Posterior cingulate gyrus (tissue), 11 donors: Measurements from ENCODE around the gene PRRC2C.
A peak's percentile ranks its signal among the peaks of the same experiment; 100 is the strongest.
"Not testable (repeated sequence)": the region's sequence is repeated elsewhere in the genome, so short reads cannot be mapped to it uniquely, and the experiment has no call there.

Experiments
- DNase-seq, 10 donors: peaks; one replicate each; pipeline versions ENCODE4 v3.0.0 to v3.0.0-alpha.2; 2020 to 2021; ENCODE audit warnings: mixed read lengths in 3 of 10
- intact Hi-C: fragments of 100-400 bp; cut with DNase I; formaldehyde crosslinking; loops from one replicate; pipeline ENCODE4 v1.15.1; 2023

PRRC2C gene

GRCh38 chr1:171581226-171581625 lies 95.9 kb downstream of the PRRC2C start:
- no peak for DNase-seq
- intact Hi-C loops, result no loop called here

- DNase-seq, result no peak
- intact Hi-C loops, result no loop called here
Observed at GRCh38 chr1:171581766-171582165, 96.4 kb downstream of the PRRC2C start.

DNA sequence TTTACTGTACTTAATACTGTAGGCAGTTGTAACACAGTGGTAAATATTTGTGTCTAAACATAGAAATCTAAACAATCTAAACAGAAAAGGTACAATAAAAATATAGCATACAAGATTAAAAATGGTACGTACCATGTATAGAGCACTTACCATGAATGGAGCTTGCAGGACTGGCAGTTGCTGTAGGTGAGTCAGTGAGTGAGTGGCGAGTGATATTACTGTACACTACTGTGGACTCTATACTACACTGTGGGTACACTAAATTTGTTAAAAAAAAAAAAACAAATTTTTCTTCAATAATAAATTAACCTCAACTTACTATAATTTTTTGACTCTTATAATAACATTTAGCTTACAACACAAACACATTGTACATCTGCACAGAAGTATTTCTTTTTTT lies 97.3 kb downstream of the PRRC2C start:
- DNase-seq, result no peak
- intact Hi-C loops, result no loop called here

DNA sequence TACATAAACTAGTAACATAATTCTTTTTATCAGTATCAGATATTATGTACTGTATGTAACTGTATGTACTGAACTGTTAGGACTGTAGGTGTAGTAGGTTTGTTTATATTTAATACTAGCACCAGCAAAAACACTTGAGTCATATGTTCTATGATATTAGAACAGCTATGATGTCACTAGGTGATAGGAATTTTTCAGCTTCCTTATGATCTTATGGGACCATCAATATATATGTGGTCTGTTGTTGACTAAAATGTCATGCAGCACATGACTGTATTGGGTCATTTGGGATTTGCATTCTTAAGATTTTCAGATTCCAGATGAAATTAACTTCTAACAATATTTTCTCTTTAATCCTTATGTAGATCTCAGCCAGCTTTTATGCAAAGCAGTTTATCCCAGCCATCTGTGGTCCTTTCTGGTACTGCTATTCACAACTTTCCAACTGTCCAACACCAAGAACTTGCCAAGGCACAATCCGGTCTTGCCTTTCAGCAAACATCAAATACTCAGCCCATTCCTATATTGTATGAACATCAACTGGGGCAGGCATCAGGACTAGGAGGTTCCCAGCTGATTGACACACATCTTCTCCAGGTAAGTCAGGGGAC lies 98.4 kb downstream of the PRRC2C start:
- DNase-seq, result peak in 1 of 10 donors; percentile 22
- intact Hi-C loops, result no loop called here

DNA sequence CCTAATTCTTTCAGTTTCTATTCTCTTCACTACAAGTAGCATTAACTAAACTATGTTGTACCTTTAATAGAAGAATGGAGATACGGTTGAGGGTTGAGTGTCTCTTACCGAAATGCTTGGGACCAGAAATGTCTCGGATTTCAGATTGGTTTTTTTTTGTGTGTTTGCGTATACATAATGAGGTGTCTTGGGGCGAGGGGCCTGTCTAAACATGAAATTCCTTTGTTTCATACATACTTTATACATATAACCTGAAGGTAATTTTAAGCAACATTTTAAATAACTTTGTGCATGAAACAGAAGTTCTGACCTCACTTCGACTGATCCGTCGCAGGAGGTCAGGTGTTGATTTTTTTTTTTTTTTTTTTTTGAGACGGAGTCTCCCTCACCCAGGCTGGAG lies 100.4 kb downstream of the PRRC2C start:
- DNase-seq, result no peak
- intact Hi-C loops, result no loop called here

- intact Hi-C loops, result no loop called here
- DNase-seq, result peak in 1 of 10 donors; percentile 80
Observed at GRCh38 chr1:171588230-171588629, 102.9 kb downstream of the PRRC2C start.

GRCh38 chr1:171590022-171590421 lies 104.7 kb downstream of the PRRC2C start:
- intact Hi-C loops, result no loop called here
- DNase-seq, result no peak

DNA sequence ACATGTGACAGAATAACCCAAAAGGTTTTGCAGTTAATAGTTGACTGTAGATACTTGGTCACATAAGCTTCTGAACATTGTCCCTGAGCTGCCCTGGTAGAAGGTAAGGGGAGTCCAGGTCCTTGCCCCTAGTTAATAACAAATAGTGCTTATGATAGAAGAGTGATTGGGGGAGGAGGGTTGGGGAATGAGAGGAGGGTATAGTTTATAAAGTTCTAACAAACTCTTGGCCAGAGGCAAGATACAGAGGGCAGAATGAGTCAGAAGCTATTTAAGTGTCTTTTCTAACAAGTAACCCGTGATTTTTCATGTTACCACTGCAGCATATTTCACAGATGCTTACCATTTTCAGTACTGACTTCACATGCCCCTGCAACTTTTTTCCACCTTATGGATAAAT lies 110.0 kb downstream of the PRRC2C start:
- no peak for DNase-seq
- intact Hi-C loops, result no loop called here

GRCh38 chr1:171596119-171596518 lies 110.8 kb downstream of the PRRC2C start:
- DNase-seq, result no peak
- intact Hi-C loops, result no loop called here

- intact Hi-C loops, result no loop called here
- no peak for DNase-seq
Observed at GRCh38 chr1:171596705-171597104, 111.4 kb downstream of the PRRC2C start.

DNA sequence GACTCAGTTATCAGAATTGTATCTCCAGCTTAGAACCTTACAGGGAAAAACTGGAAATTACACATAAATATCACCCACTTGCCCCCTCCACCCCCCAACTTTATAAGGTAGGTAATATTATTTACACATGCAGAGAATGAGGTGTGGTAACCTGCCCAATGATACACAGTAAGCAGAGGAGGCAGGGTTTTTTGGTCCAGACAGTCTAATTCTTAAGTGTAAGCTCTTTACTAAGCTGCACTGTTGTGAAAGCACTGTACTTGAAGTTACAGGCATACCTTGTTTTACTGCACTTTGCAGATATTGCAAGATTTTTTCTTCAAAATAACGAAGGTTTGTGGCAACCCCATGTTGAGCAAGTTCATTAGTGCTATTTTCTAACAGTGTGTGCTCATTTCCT lies 111.9 kb downstream of the PRRC2C start:
- intact Hi-C loops, result no loop called here
- DNase-seq, result no peak

DNA sequence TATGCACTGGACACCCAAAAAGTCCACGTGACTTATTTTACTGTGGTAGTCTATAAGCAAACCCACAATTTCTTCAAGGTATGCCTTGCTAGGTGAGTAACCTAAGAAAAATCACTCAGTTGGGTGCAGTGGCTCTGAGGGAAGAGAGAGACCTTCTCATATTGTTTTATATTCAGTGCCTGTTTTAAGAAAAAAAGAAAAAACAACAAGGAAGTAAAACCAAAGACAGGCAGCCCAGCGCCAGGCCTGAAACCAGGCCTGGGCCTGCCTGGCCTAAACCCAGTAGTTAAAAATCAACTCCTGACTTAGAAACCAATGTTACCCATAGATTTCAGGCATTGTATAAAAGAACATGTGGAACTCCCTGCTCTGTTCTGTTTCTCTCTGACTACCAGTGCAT lies 115.0 kb downstream of the PRRC2C start:
- intact Hi-C loops, DNase-seq: not testable (repeated sequence)

DNA sequence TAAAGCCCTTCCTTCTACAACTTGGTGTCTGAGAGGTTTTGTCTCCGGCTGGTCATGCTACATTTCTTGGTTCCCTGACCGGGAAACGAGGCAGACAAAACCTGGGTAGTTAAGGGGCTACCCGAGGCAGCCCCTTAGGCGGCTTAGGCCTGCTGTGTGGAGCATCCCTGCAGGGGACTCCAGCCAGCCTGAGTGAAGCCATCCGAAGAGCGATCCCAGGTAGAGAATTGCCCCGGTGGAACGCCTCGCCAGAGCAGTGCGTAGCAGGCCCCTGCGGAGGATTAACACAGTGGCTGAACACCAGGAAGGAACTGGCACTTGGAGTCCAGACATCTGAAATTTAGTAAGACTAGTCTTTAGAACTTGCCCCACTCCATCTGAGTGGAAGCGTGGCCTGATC lies 115.5 kb downstream of the PRRC2C start:
- peak in 1 of 10 donors; percentile 73 for DNase-seq
- intact Hi-C loops, result no loop called here

DNA sequence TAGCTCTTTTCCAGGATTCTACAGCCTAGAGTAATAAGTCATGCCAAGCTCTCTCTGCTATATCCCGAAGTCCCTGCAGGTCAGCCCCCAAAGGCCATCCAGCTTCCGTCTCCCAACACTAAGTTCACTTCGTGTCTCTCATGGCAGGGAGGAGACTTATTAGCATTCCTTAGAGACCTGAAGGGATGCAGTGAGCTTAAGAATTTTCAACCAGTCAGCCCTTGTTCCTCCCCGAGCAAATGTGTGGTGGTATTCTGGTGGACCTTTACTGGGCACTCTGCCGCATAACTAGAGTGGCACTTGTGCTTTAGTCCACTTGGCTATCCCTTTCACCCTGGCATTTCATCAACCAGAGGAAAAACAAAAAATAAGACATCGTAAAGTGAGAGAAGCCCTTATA lies 117.7 kb downstream of the PRRC2C start:
- intact Hi-C loops, DNase-seq: not testable (repeated sequence)

DNA sequence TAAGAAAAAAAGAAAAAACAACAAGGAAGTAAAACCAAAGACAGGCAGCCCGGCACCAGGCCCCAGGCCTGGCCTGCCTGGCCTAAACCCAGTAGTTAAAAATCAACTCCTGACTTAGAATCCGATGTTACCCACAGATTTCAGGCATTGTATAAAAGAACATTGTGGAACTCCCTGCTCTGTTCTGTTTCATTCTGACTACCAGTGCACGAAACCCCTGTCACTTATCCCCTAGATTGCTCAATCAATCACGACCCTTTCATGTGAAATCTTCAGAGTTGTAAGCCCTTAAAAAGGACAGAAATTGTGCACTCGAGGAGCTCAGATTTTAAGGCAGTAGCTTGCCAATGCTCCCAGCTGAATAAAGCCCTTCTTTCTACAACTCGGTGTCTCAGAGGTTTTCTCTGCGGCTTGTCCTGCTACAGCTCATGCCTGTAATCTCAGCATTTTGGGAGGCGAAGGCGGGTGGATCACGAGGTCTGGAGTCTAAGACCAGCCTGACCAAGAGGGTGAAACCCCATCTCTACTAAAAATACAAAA lies 121.1 kb downstream of the PRRC2C start:
- DNase-seq, result no peak
- intact Hi-C loops, result no loop called here

DNA sequence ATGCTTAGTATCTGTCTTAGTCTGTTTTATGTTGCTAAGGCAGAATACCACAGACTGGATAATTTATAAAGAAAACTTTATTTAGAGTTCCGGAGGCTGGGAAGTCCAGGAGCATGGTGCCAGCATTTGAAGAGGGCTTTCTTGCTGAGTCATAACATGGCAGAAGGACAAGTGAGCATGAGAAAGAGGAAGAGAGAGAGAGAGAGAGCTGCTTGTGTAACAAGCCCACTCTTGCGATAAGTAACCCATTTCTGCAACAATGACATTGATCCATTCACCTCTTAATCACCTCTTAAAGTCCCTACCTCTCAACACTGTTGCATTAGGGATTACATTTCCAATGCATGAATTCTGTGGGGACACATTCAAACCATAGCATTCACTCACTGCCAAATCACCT lies 125.1 kb downstream of the PRRC2C start:
- no peak for DNase-seq
- intact Hi-C loops, result no loop called here

- intact Hi-C loops, result no loop called here
- DNase-seq, result no peak
Observed at GRCh38 chr1:171611306-171611705, 126.0 kb downstream of the PRRC2C start.

DNA sequence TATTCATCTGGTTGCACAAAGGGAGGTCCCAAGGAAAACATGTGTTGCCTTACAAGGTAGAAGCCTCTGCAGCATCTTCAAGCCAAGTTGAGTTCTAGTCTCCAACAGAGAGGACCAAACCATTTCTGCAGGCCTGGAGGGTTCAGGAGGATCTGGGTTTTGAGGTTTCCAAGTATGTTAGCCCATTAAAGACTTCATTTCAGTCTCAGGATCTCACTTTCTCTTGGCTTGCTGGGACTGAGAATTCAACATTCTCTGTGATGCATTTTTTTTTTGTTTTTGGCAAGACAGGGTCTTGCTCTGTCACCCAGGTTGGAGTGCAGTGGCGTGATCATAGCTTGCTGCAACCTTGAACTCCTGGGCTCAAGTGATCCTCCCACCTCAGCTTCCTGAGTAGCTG lies 128.0 kb downstream of the PRRC2C start:
- DNase-seq, result no peak
- intact Hi-C loops, result no loop called here

GRCh38 chr1:171615122-171615906 lies 130.0 kb downstream of the PRRC2C start:
- DNase-seq, intact Hi-C loops: not testable (repeated sequence)

DNA sequence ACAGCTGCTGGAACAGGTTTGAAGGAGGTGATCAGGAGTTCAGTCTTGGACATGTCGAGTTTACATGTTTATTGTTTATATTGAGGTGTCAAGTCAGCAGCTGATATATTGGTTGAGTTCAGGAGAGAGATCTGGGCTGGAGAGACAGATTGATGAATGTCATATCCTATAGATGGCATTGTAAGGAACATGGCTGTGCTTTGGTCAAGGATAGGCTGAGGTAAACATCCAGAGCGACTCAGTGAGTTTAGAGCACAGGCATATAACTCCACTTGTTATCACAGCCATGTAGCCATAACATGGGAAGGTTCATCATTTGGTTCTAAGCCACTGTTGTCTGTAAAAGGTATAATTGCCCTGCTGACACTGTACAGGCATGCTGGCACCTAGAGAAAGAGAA lies 131.3 kb downstream of the PRRC2C start:
- intact Hi-C loops, result no loop called here
- DNase-seq, result no peak

DNA sequence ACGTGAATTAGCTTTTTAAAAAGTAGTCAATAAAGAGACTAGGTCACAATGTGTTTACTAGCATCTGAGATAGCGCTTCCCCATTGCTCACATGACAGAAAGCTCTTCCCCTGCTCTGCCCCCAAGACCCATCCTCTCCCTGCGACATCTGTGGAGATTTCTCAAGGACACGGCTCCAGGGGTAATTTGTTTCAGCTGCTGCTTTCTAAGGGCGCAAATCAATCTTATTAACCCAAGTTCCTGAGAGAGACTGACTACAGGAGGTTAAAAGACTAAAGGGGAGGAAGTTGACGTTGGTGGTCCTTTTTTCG lies 136.8 kb downstream of the PRRC2C start, which contains the start of gene MYOCOS:
Gene MYOCOS, plus strand, starts transcription at position 92 of the 311 bp plus-strand sequence. CDS start 1,641 bp downstream, outside the sequence.
- DNase-seq, result no peak
- intact Hi-C loops, result no loop called here
